ENCODE measurements around the gene IMP4. TPM values are rescaled to one million over a fixed set of nuclear protein-coding genes. Genes with fewer than 3 reads are reported as not detected.

IMP4 gene
- total and polyA plus RNA-seq, 2 of the 13 experiments (the other 11 are each of a cell fraction or from before 2014, with no cell fraction given), result 142 to 158 TPM

- TF ChIP-seq ZFP90 (CRISPR knock-in tag; IDR thresholded peaks at IDR 0.05; ENCODE audit: borderline replicate concordance), result no peak
- no peak for TF ChIP-seq HOXA7 (CRISPR knock-in tag; IDR thresholded peaks at IDR 0.05)
- peak; percentile 23; the same call in 1 of the 2 replicates for TF ChIP-seq AHR (CRISPR knock-in tag; IDR thresholded peaks at IDR 0.05)
- peak; percentile 65; the same call in 1 of the 2 replicates for TF ChIP-seq ZBTB33 (CRISPR knock-in tag; IDR thresholded peaks at IDR 0.05)
- no peak for TF ChIP-seq ELF4 (CRISPR knock-in tag; IDR thresholded peaks at IDR 0.05; ENCODE audit: borderline replicate concordance)
- no peak for TF ChIP-seq ZNF776 (CRISPR knock-in tag; IDR thresholded peaks at IDR 0.05)
- TF ChIP-seq ARNTL (CRISPR knock-in tag; IDR thresholded peaks at IDR 0.05), result 0 out of 2 replicates have a peak, but pooled peaks have one; percentile 23
- TF ChIP-seq TCF12 (IDR thresholded peaks at IDR 0.05), result no peak
- TF ChIP-seq TCF12 (CRISPR knock-in tag; IDR thresholded peaks at IDR 0.05), result no peak
- no peak for TF ChIP-seq TERF1 (CRISPR knock-in tag; IDR thresholded peaks at IDR 0.05)
- no peak for TF ChIP-seq ZNF672 (CRISPR knock-in tag; IDR thresholded peaks at IDR 0.05)
- no peak for TF ChIP-seq KLF12 (CRISPR knock-in tag; IDR thresholded peaks at IDR 0.05; ENCODE audit: borderline replicate concordance)
- TF ChIP-seq ZBTB37 (CRISPR knock-in tag; IDR thresholded peaks at IDR 0.05), result no peak
Observed at GRCh38 chr2:130336150-130336876, 6.4 kb upstream of the IMP4 start (continued).
